Lower leg skin (tissue), 4 donors: ENCODE data around the gene ARHGAP10. TPM values are rescaled to one million over a fixed set of nuclear protein-coding genes. Genes with fewer than 3 reads are reported as not detected.

ENCODE experiments used
- microRNA-seq, 2 donors: library from miRNA; unstranded; fragments of <30 nt; microRNA quantifications; one replicate each; pipeline ENCODE4, GENCODE V29; 2016; ENCODE audit warnings: borderline replicate concordance in 2 of 2, borderline number of aligned reads in 1 of 2
- total RNA-seq, 4 donors: library from RNA; depleted of rRNA; stranded (reverse); fragments of >200 nt; gene quantifications; one replicate each; pipeline ENCODE4 v1.1.0, GENCODE V29; 2016

ARHGAP10 gene
- total RNA-seq, 4 donors from 2014 or later, result 30.6 to 45.8 (median 37.9) TPM

Small RNA genes lying within 50 kb of the gene (microRNA-seq; reads per million reads assigned to microRNA genes)
- gene MIR4799, result 0 to 0.57 reads per million in 2 donors

Other genes with a start within 250 kb of the ARHGAP10 start
- 10 to 100 TPM; 21.1 to 27.0 (median 25.0) TPM for gene TMEM184C, start 114.7 kb upstream of the ARHGAP10 start, total RNA-seq
- 10 to 100 TPM in 1 of 4 donors, 1 to 10 TPM in 3; 7.6 to 10.3 (median 9.1) TPM for gene PRMT9, start 47.9 kb upstream of the ARHGAP10 start, total RNA-seq